ENCODE results near the gene DICER1. TPM values are rescaled to one million over a fixed set of nuclear protein-coding genes. Genes with fewer than 3 reads are reported as not detected.

Gene DICER1
- total RNA-seq, 1 experiment from 2014 or later: 32.7 TPM

GRCh38 chr14:95111507-95112164, 45.7 kb downstream of the DICER1 start:
- TF ChIP-seq POLR2AphosphoS5 (IDR thresholded peaks at IDR 0.05; ENCODE audit: low read depth, low read length) (no peak), CTCF (IDR thresholded peaks at IDR 0.05) (no peak), REST (IDR thresholded peaks at IDR 0.05; ENCODE audit: insufficient read depth in 1 of 2, low read depth in 2 of 2, low read length in 1 of 2) (no peak), TCF7L2 (IDR thresholded peaks at IDR 0.05; ENCODE audit: low read depth, low read length) (no peak), SIN3A (IDR thresholded peaks at IDR 0.05; ENCODE audit: borderline replicate concordance, insufficient read depth, low read depth, low read length) (no peak)
- DNase-seq (ENCODE audit: low read depth, low spot score) (no peak), ATAC-seq (no peak)
- POLR2A ChIA-PET: no interaction called here
- intact Hi-C loops (cut with micrococcal nuclease; ENCODE audit: unreplicated experiment): no loop called here
- Histone ChIP-seq H3K36me3 (ENCODE audit: control insufficient read depth, insufficient read depth, low read length) (peaks cover 21% of the 10 kb centered on the region), H3K9me3 (ENCODE audit: control insufficient read depth, insufficient read depth, low read depth, low read length) (no peaks in the 10 kb centered on the region), H3K4me3 (ENCODE audit: low read depth in 2 of 2, low read length in 2 of 2) (no peak overlapping the region), H3K4me1 (ENCODE audit: control insufficient read depth, insufficient read depth, low read length) (no peaks in the 10 kb centered on the region), H3K27ac (ENCODE audit: low read length) (no peak overlapping the region), H3K27me3 (ENCODE audit: control insufficient read depth, insufficient read depth, low read length) (no peaks in the 10 kb centered on the region)
- BruUV-seq (replicated peaks): no TSS peak
- in situ Hi-C loops (cut with HindIII; ENCODE audit: low pct_unique_long_range_greater_than_20kb, low sequenced_read_pairs): no loop called here
- CTCF ChIA-PET: no interaction called here

- TF ChIP-seq POLR2AphosphoS5 (IDR thresholded peaks at IDR 0.05; ENCODE audit: low read depth, low read length) (no peak), REST (IDR thresholded peaks at IDR 0.05; ENCODE audit: insufficient read depth in 1 of 2, low read depth in 2 of 2, low read length in 1 of 2) (no peak), CTCF (IDR thresholded peaks at IDR 0.05) (no peak), TCF7L2 (IDR thresholded peaks at IDR 0.05; ENCODE audit: low read depth, low read length) (no peak), SIN3A (IDR thresholded peaks at IDR 0.05; ENCODE audit: borderline replicate concordance, insufficient read depth, low read depth, low read length) (no peak)
- in situ Hi-C loops (cut with HindIII; ENCODE audit: low pct_unique_long_range_greater_than_20kb, low sequenced_read_pairs): no loop called here
- DNase-seq (ENCODE audit: low read depth, low spot score) (no peak), ATAC-seq (no peak)
- Histone ChIP-seq H3K27ac (ENCODE audit: low read length) (no peak overlapping the region), H3K36me3 (ENCODE audit: control insufficient read depth, insufficient read depth, low read length) (peaks cover 18% of the 10 kb centered on the region), H3K4me1 (ENCODE audit: control insufficient read depth, insufficient read depth, low read length) (no peaks in the 10 kb centered on the region), H3K4me3 (ENCODE audit: low read depth in 2 of 2, low read length in 2 of 2) (no peak overlapping the region), H3K9me3 (ENCODE audit: control insufficient read depth, insufficient read depth, low read depth, low read length) (no peaks in the 10 kb centered on the region), H3K27me3 (ENCODE audit: control insufficient read depth, insufficient read depth, low read length) (no peaks in the 10 kb centered on the region)
- no TSS peak for BruUV-seq (replicated peaks)
- CTCF ChIA-PET: no interaction called here
- intact Hi-C loops (cut with micrococcal nuclease; ENCODE audit: unreplicated experiment): no loop called here
- POLR2A ChIA-PET: no interaction called here
Observed at GRCh38 chr14:95110178-95110577, 47.2 kb downstream of the DICER1 start.
